H1 (cell line): ENCODE results near the gene ARMH1. TPM values are rescaled to one million over a fixed set of nuclear protein-coding genes. Genes with fewer than 3 reads are reported as not detected.
A peak's percentile ranks its signal among the peaks of the same experiment; 100 is the strongest.

Experiments
- CTCF ChIA-PET: fragments of 300-600 bp; sonication (Branson Sonifier 250); formaldehyde crosslinking; loops from one replicate; lab custom pipeline; 2021; ENCODE audit not compliant: partially characterized antibody; lab: Charles Lee
- POLR2A ChIA-PET: fragments of 300-600 bp; sonication (Branson Sonifier 250); formaldehyde crosslinking; loops from one replicate; lab custom pipeline; 2021; ENCODE audit warnings: inconsistent platforms; ENCODE audit not compliant: partially characterized antibody; lab: Charles Lee
- DNase-seq, 2 experiments: peaks; one replicate each; pipeline versions ENCODE4 v3.0.0 to v3.0.0-alpha.2; 2010 to 2022; ENCODE audit warnings: low spot score in 2 of 2, low read depth in 1 of 2, mixed read lengths in 1 of 2
- FAIRE-seq: peaks from 2 replicates; lab custom pipeline; 2011; peaks lifted over from hg19 to GRCh38; lab: Jason Lieb, UNC
- H2AFZ ChIP-seq: 2 replicates; pipeline ENCODE4 v1.8.1; 2012; ENCODE audit warnings: low read length, inconsistent platforms
- H2AK5ac ChIP-seq: 2 replicates; pipeline ENCODE4 v1.6.1; 2013; ENCODE audit warnings: low read depth, low read length
- H2BK120ac ChIP-seq: replicated peaks from 2 replicates; pipeline ENCODE3; 2013; ENCODE audit warnings: low read depth, low read length, inconsistent platforms
- H2BK12ac ChIP-seq: 2 replicates; pipeline ENCODE4 v1.6.1; 2013; ENCODE audit warnings: low read depth, low read length
- H2BK15ac ChIP-seq: 2 replicates; pipeline ENCODE4 v1.6.1; 2013; ENCODE audit warnings: low read length
- H2BK20ac ChIP-seq: 2 replicates; pipeline ENCODE4 v1.6.1; 2013; ENCODE audit warnings: low read length
- H2BK5ac ChIP-seq: 2 replicates; pipeline ENCODE4 v1.6.1; 2013; ENCODE audit warnings: low read depth, low read length
- H3K14ac ChIP-seq: 2 replicates; pipeline ENCODE4 v1.6.1; 2013; ENCODE audit warnings: inconsistent platforms; ENCODE audit not compliant: insufficient read length
- H3K18ac ChIP-seq: 2 replicates; pipeline ENCODE4 v1.6.1; 2013; ENCODE audit warnings: low read length; ENCODE audit errors: extremely low read depth
- H3K23ac ChIP-seq: 2 replicates; pipeline ENCODE4 v1.6.1; 2013; ENCODE audit warnings: inconsistent platforms; ENCODE audit not compliant: insufficient read length
- H3K23me2 ChIP-seq: 2 replicates; pipeline ENCODE4 v1.6.1; 2013; ENCODE audit warnings: low read depth, low read length
- H3K27ac ChIP-seq: 2 replicates; pipeline ENCODE4 v1.6.1; 2011; ENCODE audit warnings: low read depth, low read length, inconsistent platforms
- H3K27me3 ChIP-seq, 4 experiments: replicated peaks in 1 of 4; 1 replicate in 1 of 4; 2 replicates in 3 of 4; pipeline versions ENCODE4 v1.6.1 to v1.8.1; 2011 to 2013; ENCODE audit warnings: low read length in 3 of 4, mild to moderate bottlenecking in 3 of 4, inconsistent platforms in 2 of 4, mixed read lengths in 2 of 4, moderate library complexity in 1 of 4; ENCODE audit not compliant: control insufficient read depth in 3 of 4, insufficient read depth in 3 of 4; ENCODE audit errors: extremely low read depth in 1 of 4
- H3K36me3 ChIP-seq, 4 experiments: 2 replicates each; pipeline versions ENCODE4 v1.6.1 to v1.8.1; 2011 to 2013; ENCODE audit warnings: mild to moderate bottlenecking in 4 of 4, low read length in 3 of 4, moderate library complexity in 2 of 4, control low read depth in 1 of 4, inconsistent platforms in 1 of 4; ENCODE audit not compliant: insufficient read depth in 4 of 4, control insufficient read depth in 2 of 4
- H3K4ac ChIP-seq: replicated peaks from 2 replicates; pipeline ENCODE3; 2013; ENCODE audit warnings: low read length, low read depth, mixed read lengths, inconsistent platforms; ENCODE audit not compliant: insufficient read length
- H3K4me1 ChIP-seq, 4 experiments: replicated peaks in 1 of 4; 1 replicate in 1 of 4; 2 replicates in 3 of 4; pipeline versions ENCODE4 v1.6.1 to v1.8.1; 2011 to 2013; ENCODE audit warnings: low read length in 3 of 4, inconsistent platforms in 2 of 4, mixed read lengths in 1 of 4; ENCODE audit not compliant: insufficient read depth in 4 of 4, control insufficient read depth in 3 of 4
- H3K4me2 ChIP-seq, 2 experiments: 2 replicates each; pipeline versions ENCODE4 v1.6.1 to v1.8.1; 2011 to 2013; ENCODE audit warnings: low read depth in 2 of 2, low read length in 2 of 2, control low read depth in 1 of 2, inconsistent platforms in 1 of 2, mild to moderate bottlenecking in 1 of 2; ENCODE audit not compliant: insufficient read depth in 1 of 2
- H3K4me3 ChIP-seq, 4 experiments: fragments of 200-600, 300-600 bp in 1 of 4; sonication (generic), shearing (Covaris generic), sonication (Bioruptor Twin) in 1 of 4; 2 replicates each; pipeline versions ENCODE4 v1.5.1 to v1.8.1; 2011 to 2016; ENCODE audit warnings: low read length in 4 of 4, low read depth in 3 of 4, control low read depth in 2 of 4, inconsistent platforms in 2 of 4, mild to moderate bottlenecking in 2 of 4, mixed read lengths in 1 of 4, moderate library complexity in 1 of 4; ENCODE audit not compliant: insufficient read depth in 2 of 4; ENCODE audit errors: extremely low read depth in 1 of 4
- H3K56ac ChIP-seq: replicated peaks from 2 replicates; pipeline ENCODE3; 2013; ENCODE audit warnings: low read depth, mild to moderate bottlenecking, mixed read lengths, low read length, inconsistent platforms; ENCODE audit not compliant: insufficient read length
- H3K79me1 ChIP-seq: 2 replicates; pipeline ENCODE4 v1.6.1; 2013; ENCODE audit warnings: low read depth, low read length, control low read depth
- H3K79me2 ChIP-seq, 2 experiments: 2 replicates each; pipeline versions ENCODE4 v1.6.1 to v1.8.1; 2012 to 2013; ENCODE audit warnings: low read length in 2 of 2, mild to moderate bottlenecking in 2 of 2, inconsistent platforms in 1 of 2; ENCODE audit not compliant: insufficient read depth in 2 of 2, control insufficient read depth in 1 of 2
- H3K9ac ChIP-seq, 4 experiments: replicated peaks in 1 of 4; 1 replicate in 1 of 4; 2 replicates in 3 of 4; pipeline versions ENCODE4 v1.6.1 to v1.8.1; 2011 to 2013; ENCODE audit warnings: low read depth in 3 of 4, low read length in 3 of 4, control low read depth in 2 of 4, mild to moderate bottlenecking in 2 of 4, moderate library complexity in 2 of 4, inconsistent platforms in 1 of 4; ENCODE audit errors: extremely low read depth in 1 of 4
- H3K9me3 ChIP-seq, 2 experiments: 2 replicates each; pipeline versions ENCODE4 v1.6.1 to v1.8.1; 2012 to 2013; ENCODE audit warnings: mild to moderate bottlenecking in 2 of 2, moderate library complexity in 2 of 2, control low read depth in 1 of 2, inconsistent platforms in 1 of 2, low read depth in 1 of 2, low read length in 1 of 2, mixed read lengths in 1 of 2; ENCODE audit not compliant: insufficient read depth in 2 of 2
- H4K20me1 ChIP-seq, 2 experiments: replicated peaks in 1 of 2; 2 replicates each; pipeline versions ENCODE3 to v1.8.1; 2011 to 2013; ENCODE audit warnings: inconsistent platforms in 2 of 2, low read length in 2 of 2, mild to moderate bottlenecking in 1 of 2; ENCODE audit not compliant: insufficient read depth in 2 of 2, control insufficient read depth in 1 of 2
- H4K5ac ChIP-seq: 2 replicates; pipeline ENCODE4 v1.6.1; 2013; ENCODE audit warnings: low read length, low read depth, mixed read lengths, inconsistent platforms; ENCODE audit not compliant: insufficient read length
- H4K8ac ChIP-seq: 2 replicates; pipeline ENCODE4 v1.8.0; 2013; ENCODE audit warnings: mild to moderate bottlenecking, moderate library complexity, low read length, inconsistent platforms; ENCODE audit not compliant: insufficient read depth; ENCODE audit errors: extremely low read depth
- H4K91ac ChIP-seq: replicated peaks from 2 replicates; pipeline ENCODE3; 2013; ENCODE audit warnings: low read length, mixed read lengths, inconsistent platforms; ENCODE audit not compliant: insufficient read length
- ASH2L ChIP-seq: fragments of 200-600, 300-600 bp; sonication (generic); IDR thresholded peaks from one replicate; pipeline ENCODE4 v1.7.1; 2017; ENCODE audit warnings: low read length
- CHD1 ChIP-seq: IDR thresholded peaks from 2 replicates; pipeline ENCODE4 v1.6.1; 2012; ENCODE audit warnings: low read depth, low read length, improper control_type of control experiment
- EGR1 ChIP-seq: IDR thresholded peaks from 2 replicates; pipeline ENCODE4 v1.6.1; 2011; ENCODE audit warnings: low read depth, low read length, borderline replicate concordance
- GTF2F1 ChIP-seq: IDR thresholded peaks from 2 replicates; pipeline ENCODE4 v1.6.1; 2012; ENCODE audit warnings: low read depth, low read length, improper control_type of control experiment, borderline replicate concordance
- HDAC2 ChIP-seq, 2 experiments: fragments of 300-600 bp in 1 of 2; sonication (generic) in 1 of 2; IDR thresholded peaks; 2 replicates each; pipeline ENCODE4 v1.6.1; 2011 to 2012; ENCODE audit warnings: low read depth in 2 of 2, low read length in 2 of 2, mild to moderate bottlenecking in 2 of 2, moderate library complexity in 2 of 2, borderline replicate concordance in 1 of 2, inconsistent platforms in 1 of 2
- HDAC6 ChIP-seq: IDR thresholded peaks from one replicate; pipeline ENCODE4 v1.7.1; 2012; ENCODE audit warnings: low read depth, mild to moderate bottlenecking, inconsistent platforms, low read length, moderate library complexity
- MAFK ChIP-seq: IDR thresholded peaks from 2 replicates; pipeline ENCODE4 v1.6.1; 2012; ENCODE audit warnings: low read depth, mild to moderate bottlenecking, improper control_type of control experiment, low read length
- RNF2 ChIP-seq: fragments of 200-900, 300-1000 bp; sonication (generic); IDR thresholded peaks from 2 replicates; pipeline ENCODE4 v1.7.1; 2016; ENCODE audit warnings: borderline replicate concordance, low read depth, mild to moderate bottlenecking, antibody characterized with exemption, low read length; ENCODE audit not compliant: poor library complexity, severe bottlenecking; ENCODE audit errors: missing control alignments
- RXRA ChIP-seq: IDR thresholded peaks from 2 replicates; pipeline ENCODE4 v1.6.1; 2011; ENCODE audit warnings: low read depth, mild to moderate bottlenecking, low read length, moderate library complexity; ENCODE audit not compliant: insufficient read depth
- SIRT6 ChIP-seq: IDR thresholded peaks from one replicate; pipeline ENCODE4 v1.7.1; 2012; ENCODE audit warnings: low read length, inconsistent platforms
- SIX5 ChIP-seq: IDR thresholded peaks from 2 replicates; pipeline ENCODE4 v1.6.1; 2011; ENCODE audit warnings: mild to moderate bottlenecking, low read depth, low read length
- TAF1 ChIP-seq: IDR thresholded peaks from 2 replicates; pipeline ENCODE4 v1.6.1; 2011; ENCODE audit warnings: mild to moderate bottlenecking, low read depth, low read length
- ZNF274 ChIP-seq: IDR thresholded peaks from 2 replicates; pipeline ENCODE4 v1.7.0; 2012; ENCODE audit warnings: low read length, borderline replicate concordance; ENCODE audit errors: extremely low read depth
- WGBS, 2 experiments: shearing (Covaris generic) in 1 of 2; methylation state at CpG; one replicate each; pipeline versions ENCODE4 v1.1.6 to v1.1.7; 2013 to 2015; ENCODE audit warnings: low lambda C conversion rate in 2 of 2, mixed read lengths in 2 of 2, inconsistent platforms in 1 of 2, low coverage in 1 of 2, missing lambda C conversion rate in 1 of 2; ENCODE audit not compliant: insufficient replicate concordance in 2 of 2, insufficient coverage in 1 of 2, insufficient read length in 1 of 2; ENCODE audit errors: extremely low coverage in 1 of 2, missing lambda C conversion rate in 1 of 2; 5-methylcytosine and 5-hydroxymethylcytosine counted together
- polyA plus RNA-seq, 7 experiments: library from polyadenylated mRNA; depleted of rRNA in 3 of 7; stranded (reverse) in 5 of 7; unstranded in 2 of 7; fragments of >200 nt in 5 of 7; fragments of 200-250 nt in 2 of 7; gene quantifications; 1 replicate in 5 of 7; 2 replicates in 1 of 7; 4 replicates in 1 of 7; pipeline versions ENCODE4 v1.2.1 to v1.2.3, GENCODE V29; 2011 to 2013; ENCODE audit warnings: missing spikeins in 2 of 7, mixed read lengths in 2 of 7
- total RNA-seq: library from RNA; stranded (reverse); fragmentation: NEBNext Ultra II Directional; extraction: Animal tissue kit (Norgen Biotek cat#: 25700); gene quantifications from 2 replicates; pipeline ENCODE4 v1.2.1, GENCODE V29; 2021

The ARMH1 gene
- total and polyA plus RNA-seq, 2 of the 8 experiments (the other 6 are each of a cell fraction or from before 2014, with no cell fraction given) = 0.82 to 0.85 TPM

DNA sequence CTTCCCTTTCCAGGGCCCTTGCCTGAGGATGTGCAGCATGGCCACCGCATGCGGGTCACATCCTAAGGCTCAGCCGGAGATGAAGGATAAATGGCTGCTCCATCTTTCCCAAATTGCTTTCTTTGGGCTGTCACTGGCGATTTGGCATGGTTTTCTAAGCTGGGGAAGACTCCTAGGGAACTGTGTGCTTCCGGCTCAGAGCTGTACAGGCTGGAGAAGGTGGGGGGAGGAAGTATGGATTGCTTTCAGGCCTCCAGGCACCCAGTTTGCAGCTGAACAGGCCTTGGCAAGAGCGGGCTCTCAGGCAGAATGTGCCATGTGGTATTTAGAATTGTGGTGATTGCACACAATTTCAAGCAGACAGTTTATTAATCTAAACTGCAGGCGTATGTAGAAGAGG is 49.2 kb upstream of the ARMH1 start:
- Histone ChIP-seq H3K27ac (no peak overlapping the region), H3K9ac (no peak overlapping the region), H3K9me3 (no peaks in the 10 kb centered on the region), H2BK15ac (no peak overlapping the region), H2AFZ (no peak overlapping the region), H3K4me1 (no peaks in the 10 kb centered on the region), H2BK5ac (no peak overlapping the region), H4K8ac (peak overlapping the region; percentile 36; the same call in 1 of the 2 replicates), H3K14ac (no peak overlapping the region), H3K18ac (no peak overlapping the region), H3K36me3 (no peaks in the 10 kb centered on the region; a peak in 3 of 8 replicates), H3K23ac (no peak overlapping the region), H3K4me2 (no peak overlapping the region), H3K27me3 (no peaks in the 10 kb centered on the region), H2AK5ac (no peak overlapping the region), H4K5ac (no peak overlapping the region), H2BK20ac (no peak overlapping the region), H4K20me1 (peaks cover 0 to 4% of the 10 kb centered on the region in 2 experiments), H3K23me2 (no peaks in the 10 kb centered on the region), H3K79me2 (no peaks in the 10 kb centered on the region), H3K79me1 (no peaks in the 10 kb centered on the region; the same call in 1 of the 2 replicates), H2BK120ac (no peak overlapping the region), H2BK12ac (no peak overlapping the region), H3K56ac (no peak overlapping the region), H3K4ac (no peak overlapping the region), H4K91ac (no peak overlapping the region), H3K4me3 (no peak overlapping the region)
- ChIA-PET POLR2A (interaction anchor here (1.2 to 30.8 kb wide), 3 partner anchors 9 to 17 kb away, joined by 4 to 633 read pairs (median 4); no protein-coding TSS in a partner anchor), CTCF (interaction anchor here (0.6 to 2.6 kb wide), 9 partner anchors 9 to 185 kb away, joined by 3 to 11 read pairs (median 4); no protein-coding TSS in a partner anchor)
- FAIRE-seq (no peak), DNase-seq (no peak)
- WGBS, 2 experiments = 87% methylated on average over 7 of the region's 7 CpGs; no CpG with 5 or more reads in 1 of the 2 experiments
- TF ChIP-seq HDAC2 (IDR thresholded peaks at IDR 0.05; ENCODE audit: borderline replicate concordance in 1 of 2, low read depth in 2 of 2, low read length in 2 of 2) = no peak
- TF ChIP-seq ASH2L = no peak
- TF ChIP-seq SIRT6 = no peak
- TF ChIP-seq TAF1 = no peak
- TF ChIP-seq HDAC6 = no peak
- no peak for TF ChIP-seq SIX5
- no peak for TF ChIP-seq EGR1
- no peak for TF ChIP-seq ZNF274
- TF ChIP-seq GTF2F1 = no peak
- no peak for TF ChIP-seq RXRA
- TF ChIP-seq MAFK = no peak
- TF ChIP-seq RNF2 = no peak
- TF ChIP-seq CHD1 = no peak
